Caco-2 (cell line): ENCODE results near the gene SIK3. TPM values are rescaled to one million over a fixed set of nuclear protein-coding genes. Genes with fewer than 3 reads are reported as not detected.

Experiments used
- BruUV-seq: library from RNA; stranded (reverse); fragments of 400-500 nt; replicated peaks from 2 replicates; lab custom pipeline; 2021; lab: Mats Ljungman, UMichigan
- CTCF ChIA-PET: fragments of 300-600 bp; sonication (Branson Sonifier 250); formaldehyde crosslinking; loops from one replicate; lab custom pipeline; 2022; ENCODE audit warnings: antibody characterized with exemption; lab: Charles Lee
- POLR2A ChIA-PET: fragments of 300-600 bp; sonication (Branson Sonifier 250); formaldehyde crosslinking; loops from one replicate; lab custom pipeline; 2022; ENCODE audit warnings: antibody characterized with exemption; lab: Charles Lee
- DNase-seq, 2 experiments: peaks; one replicate each; pipeline versions ENCODE4 v3.0.0 to v3.0.0-alpha.2; 2020 to 2022
- H3K27me3 ChIP-seq: replicated peaks from 2 replicates; pipeline ENCODE4 v1.6.0; 2011; ENCODE audit warnings: low read length; ENCODE audit not compliant: control insufficient read depth, insufficient read depth
- H3K36me3 ChIP-seq: 2 replicates; pipeline ENCODE4 v1.5.1; 2011; ENCODE audit warnings: low read length; ENCODE audit not compliant: control insufficient read depth, insufficient read depth
- H3K4me1 ChIP-seq: fragments of 250-450 bp; sonication (Bioruptor Pico); 2 replicates; pipeline ENCODE4 v1.5.1; 2020; ENCODE audit warnings: mild to moderate bottlenecking
- H3K4me3 ChIP-seq: 2 replicates; pipeline ENCODE4 v1.5.1; 2011; ENCODE audit warnings: low read depth, mild to moderate bottlenecking, control low read depth, low read length
- H3K9me3 ChIP-seq: fragments of 250-450 bp; sonication (Bioruptor Pico); 2 replicates; pipeline ENCODE4 v1.5.1; 2020; ENCODE audit warnings: mild to moderate bottlenecking, moderate library complexity
- H3K27ac Mint-ChIP-seq: one replicate; pipeline ENCODE4 v1.8.0; 2022; ENCODE audit warnings: mixed read lengths; ENCODE audit not compliant: unreplicated experiment
- H3K27me3 Mint-ChIP-seq: one replicate; pipeline ENCODE4 v1.8.0; 2022; ENCODE audit warnings: mixed read lengths; ENCODE audit not compliant: insufficient read depth, unreplicated experiment
- H3K36me3 Mint-ChIP-seq: one replicate; pipeline ENCODE4 v1.8.0; 2022; ENCODE audit warnings: mild to moderate bottlenecking, mixed read lengths; ENCODE audit not compliant: insufficient read depth, unreplicated experiment
- H3K4me1 Mint-ChIP-seq: one replicate; pipeline ENCODE4 v1.8.0; 2022; ENCODE audit warnings: low read depth, mixed read lengths; ENCODE audit not compliant: unreplicated experiment
- H3K4me3 Mint-ChIP-seq: one replicate; pipeline ENCODE4 v1.8.0; 2022; ENCODE audit warnings: mild to moderate bottlenecking, moderate library complexity, mixed read lengths; ENCODE audit not compliant: unreplicated experiment
- H3K9me3 Mint-ChIP-seq: one replicate; pipeline ENCODE4 v1.8.0; 2022; ENCODE audit warnings: mixed read lengths; ENCODE audit not compliant: unreplicated experiment
- CTCF ChIP-seq, 2 experiments: fragments of 200-600 bp in 1 of 2; IDR thresholded peaks; 1 replicate in 1 of 2; 2 replicates in 1 of 2; pipeline versions ENCODE4 v1.5.1 to v1.8.0; 2011 to 2022; ENCODE audit warnings: antibody characterized with exemption in 1 of 2, control low read depth in 1 of 2, inconsistent platforms in 1 of 2, low read depth in 1 of 2, low read length in 1 of 2, mild to moderate bottlenecking in 1 of 2, moderate library complexity in 1 of 2; ENCODE audit not compliant: insufficient read depth in 1 of 2, severe bottlenecking in 1 of 2, unreplicated experiment in 1 of 2
- intact Hi-C: fragments of 100-400 bp; cut with micrococcal nuclease; formaldehyde crosslinking; loops from one replicate; pipeline ENCODE4 v1.10.0; 2022; ENCODE audit not compliant: unreplicated experiment
- total RNA-seq: library from RNA; stranded (reverse); gene quantifications from 2 replicates; pipeline ENCODE4 v1.2.3, GENCODE V29; 2022

Gene SIK3
- total RNA-seq, 1 experiment from 2014 or later, result 65.7 TPM

GRCh38 chr11:116864531-116864930 is 233.7 kb downstream of the SIK3 start:
- H3K36me3 Mint-ChIP-seq, result peaks cover 50% of the 10 kb centered on the region
- no peaks in the 10 kb centered on the region for H3K4me1 Mint-ChIP-seq
- no peak for DNase-seq
- no peaks in the 10 kb centered on the region for H3K9me3 Mint-ChIP-seq
- no peak for TF ChIP-seq CTCF (IDR thresholded peaks at IDR 0.05; ENCODE audit: insufficient read depth in 1 of 2, low read depth in 1 of 2, low read length in 1 of 2, severe bottlenecking in 1 of 2, unreplicated experiment in 1 of 2)
- ChIA-PET POLR2A (interaction anchor here (0.5 kb wide), 1 partner anchor 28 kb away, joined by 5 read pairs; no protein-coding TSS in a partner anchor), CTCF (interaction anchor here (0.5 to 1.0 kb wide), 3 partner anchors 73 to 316 kb away, joined by 3 to 4 read pairs (median 3); partner anchors contain the start of gene APOA5)
- BruUV-seq, result no TSS peak
- H3K27ac Mint-ChIP-seq, result no peak overlapping the region
- Histone ChIP-seq H3K36me3 (peaks cover 10% of the 10 kb centered on the region), H3K4me3 (no peak overlapping the region), H3K4me1 (peaks cover 5% of the 10 kb centered on the region; the same call in 1 of the 2 replicates), H3K9me3 (no peaks in the 10 kb centered on the region), H3K27me3 (no peaks in the 10 kb centered on the region)
- intact Hi-C loops, result no loop called here
- no peak overlapping the region for H3K4me3 Mint-ChIP-seq
- H3K27me3 Mint-ChIP-seq, result no peaks in the 10 kb centered on the region

- H3K4me1 Mint-ChIP-seq, result peaks cover 5% of the 10 kb centered on the region
- H3K9me3 ChIP-seq, result no peaks in the 10 kb centered on the region
- CTCF ChIA-PET, result no interaction called here
- no TSS peak for BruUV-seq
- no peak overlapping the region for H3K27ac Mint-ChIP-seq
- H3K36me3 ChIP-seq, result peaks cover 19% of the 10 kb centered on the region
- POLR2A ChIA-PET, result no interaction called here
- no peak for TF ChIP-seq CTCF (IDR thresholded peaks at IDR 0.05; ENCODE audit: insufficient read depth in 1 of 2, low read depth in 1 of 2, low read length in 1 of 2, severe bottlenecking in 1 of 2, unreplicated experiment in 1 of 2)
- H3K4me1 ChIP-seq, result peaks cover 5% of the 10 kb centered on the region; the same call in 1 of the 2 replicates
- no peak overlapping the region for H3K4me3 ChIP-seq
- no peaks in the 10 kb centered on the region for H3K27me3 Mint-ChIP-seq
- peaks cover 57% of the 10 kb centered on the region for H3K36me3 Mint-ChIP-seq
- no peak overlapping the region for H3K4me3 Mint-ChIP-seq
- H3K27me3 ChIP-seq, result no peaks in the 10 kb centered on the region
- DNase-seq, result no peak
- no peaks in the 10 kb centered on the region for H3K9me3 Mint-ChIP-seq
- intact Hi-C loops, result no loop called here
These were observed 235.3 kb downstream of the SIK3 start for GRCh38 chr11:116862951-116863350.

- intact Hi-C loops, result no loop called here
- no TSS peak for BruUV-seq
- POLR2A ChIA-PET, result no interaction called here
These were observed 236.0 kb downstream of the SIK3 start for GRCh38 chr11:116862185-116862584.

More at GRCh38 chr11:116862185-116862584, 236.0 kb downstream of the SIK3 start:
- Mint-ChIP-seq H3K4me3 (no peak overlapping the region), H3K27ac (no peak overlapping the region), H3K27me3 (no peaks in the 10 kb centered on the region), H3K36me3 (peaks cover 63% of the 10 kb centered on the region), H3K9me3 (no peaks in the 10 kb centered on the region), H3K4me1 (peaks cover 6% of the 10 kb centered on the region)
- peaks cover 10% of the 10 kb centered on the region; the same call in 1 of the 2 replicates for H3K4me1 ChIP-seq
- peaks cover 21% of the 10 kb centered on the region for H3K36me3 ChIP-seq
- DNase-seq, result no peak
- H3K9me3 ChIP-seq, result no peaks in the 10 kb centered on the region
- H3K4me3 ChIP-seq, result no peak overlapping the region
- CTCF ChIA-PET, result no interaction called here
- no peak for TF ChIP-seq CTCF (IDR thresholded peaks at IDR 0.05; ENCODE audit: insufficient read depth in 1 of 2, low read depth in 1 of 2, low read length in 1 of 2, severe bottlenecking in 1 of 2, unreplicated experiment in 1 of 2)
- H3K27me3 ChIP-seq, result no peaks in the 10 kb centered on the region
